ENCODE measurements around the gene CEP104. TPM values are rescaled to one million over a fixed set of nuclear protein-coding genes. Genes with fewer than 3 reads are reported as not detected.

Gene CEP104
- total and polyA plus RNA-seq, 9 of the 15 experiments (the other 6 are each of a cell fraction or from before 2014, with no cell fraction given) = 11.2 to 63.4 (median 42.6) TPM

- TF ChIP-seq BCLAF1 (IDR thresholded peaks at IDR 0.05; ENCODE audit: borderline replicate concordance in 1 of 2, control insufficient read depth in 1 of 2, low read depth in 2 of 2, low read length in 1 of 2) (no peak), ZNF79 (CRISPR knock-in tag; IDR thresholded peaks at IDR 0.05; ENCODE audit: low read depth) (no peak), PHB2 (IDR thresholded peaks at IDR 0.05; ENCODE audit: low read depth) (no peak), KLF16 (IDR thresholded peaks at IDR 0.05) (no peak), ZNF740 (CRISPR knock-in tag; IDR thresholded peaks at IDR 0.05) (no peak), ZNF740 (tag; IDR thresholded peaks at IDR 0.05) (no peak), SIN3A (IDR thresholded peaks at IDR 0.05; ENCODE audit: borderline replicate concordance in 2 of 2, control insufficient read depth in 1 of 2, low read depth in 2 of 2, low read length in 2 of 2) (peak in 1 of 2 experiments; percentile 16; a peak in 1 of 4 replicates), ARNT (IDR thresholded peaks at IDR 0.05) (no peak), ZNF263 (CRISPR knock-in tag; IDR thresholded peaks at IDR 0.05; ENCODE audit: borderline replicate concordance) (no peak), TAF15 (IDR thresholded peaks at IDR 0.05; ENCODE audit: low read depth, low read length) (no peak), ZC3H8 (IDR thresholded peaks at IDR 0.05) (no peak), EGR1 (conservative IDR thresholded peaks at IDR 0.05) (peak; percentile 61), MAZ (CRISPR knock-in tag; conservative IDR thresholded peaks at IDR 0.05 in 1 of 2, IDR thresholded peaks at IDR 0.05 in 1 of 2) (0 out of 4 replicates have a peak, but pooled peaks of 1 of the 2 experiments have one; percentile 27), ZNF644 (tag; IDR thresholded peaks at IDR 0.05; ENCODE audit: low read depth) (no peak), PRMT5 (CRISPR knock-in tag; IDR thresholded peaks at IDR 0.05) (no peak), ZNF398 (CRISPR knock-in tag; IDR thresholded peaks at IDR 0.05) (no peak), PRDM10 (IDR thresholded peaks at IDR 0.05; ENCODE audit: partially characterized antibody) (peak; percentile 37), ZNF830 (CRISPR knock-in tag; IDR thresholded peaks at IDR 0.05) (no peak)
Observed at GRCh38 chr1:3795453-3796214, 61.4 kb downstream of the CEP104 start (continued).
